Measurements from ENCODE around the gene DNAJC13. TPM values are rescaled to one million over a fixed set of nuclear protein-coding genes. Genes with fewer than 3 reads are reported as not detected.
"Not testable (repeated sequence)": the region's sequence is repeated elsewhere in the genome, so short reads cannot be mapped to it uniquely, and the experiment has no call there.

Gene DNAJC13
- total and polyA plus RNA-seq, 8 donors, result 3.8 to 23.2 (median 11.6) TPM

DNA sequence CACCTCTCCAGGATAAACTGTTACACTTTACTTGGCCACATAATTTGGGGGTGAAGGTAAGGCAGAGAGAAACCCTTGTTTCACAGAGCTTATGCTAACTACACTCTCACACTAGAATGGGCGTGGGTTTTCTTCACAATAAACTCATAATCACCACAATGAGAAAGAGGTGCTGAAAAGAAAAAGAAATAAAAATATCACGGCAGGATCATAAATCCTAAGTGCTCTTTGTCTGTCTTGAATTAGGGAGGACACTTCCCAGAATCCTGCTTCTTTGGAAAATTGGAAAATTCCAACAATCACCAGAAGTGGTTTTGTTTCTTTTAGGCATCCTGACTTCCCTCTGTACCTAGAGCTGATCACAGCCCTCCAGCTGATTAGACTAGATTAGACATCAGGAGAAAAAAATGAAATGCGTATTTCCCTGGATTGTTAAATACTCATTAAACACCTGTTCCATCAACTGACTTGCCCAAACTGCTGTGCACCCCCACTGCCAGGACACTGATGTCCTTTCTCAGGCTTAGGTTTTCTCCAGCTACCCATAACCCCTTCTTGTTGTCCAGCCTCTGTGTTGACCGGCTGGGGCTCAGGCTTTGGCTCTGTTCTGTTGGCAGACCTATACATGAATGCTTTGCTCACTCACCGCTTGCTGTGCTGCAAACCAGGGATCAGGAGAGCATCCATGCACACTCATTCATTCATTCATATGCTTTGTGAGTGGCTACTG, 138.2 kb downstream of the DNAJC13 start:
- Histone ChIP-seq H3K36me3 (no peaks in the 10 kb centered on the region), H3K27ac (peak overlapping the region; percentile 44 to 74 (median 54)), H3K4me1 (peaks cover 32 to 42% (median 41%) of the 10 kb centered on the region in 3 donors), H3K4me3 (no peak overlapping the region), H3K9me3 (no peaks in the 10 kb centered on the region), H3K27me3 (no peaks in the 10 kb centered on the region)
- no peak for FAIRE-seq
- WGBS, 2 donors, result 48 to 49% methylated on average over 5 of the region's 5 CpGs
- intact Hi-C loops (cut with DNase I), result no loop called here
- TF ChIP-seq, protein P1, sequence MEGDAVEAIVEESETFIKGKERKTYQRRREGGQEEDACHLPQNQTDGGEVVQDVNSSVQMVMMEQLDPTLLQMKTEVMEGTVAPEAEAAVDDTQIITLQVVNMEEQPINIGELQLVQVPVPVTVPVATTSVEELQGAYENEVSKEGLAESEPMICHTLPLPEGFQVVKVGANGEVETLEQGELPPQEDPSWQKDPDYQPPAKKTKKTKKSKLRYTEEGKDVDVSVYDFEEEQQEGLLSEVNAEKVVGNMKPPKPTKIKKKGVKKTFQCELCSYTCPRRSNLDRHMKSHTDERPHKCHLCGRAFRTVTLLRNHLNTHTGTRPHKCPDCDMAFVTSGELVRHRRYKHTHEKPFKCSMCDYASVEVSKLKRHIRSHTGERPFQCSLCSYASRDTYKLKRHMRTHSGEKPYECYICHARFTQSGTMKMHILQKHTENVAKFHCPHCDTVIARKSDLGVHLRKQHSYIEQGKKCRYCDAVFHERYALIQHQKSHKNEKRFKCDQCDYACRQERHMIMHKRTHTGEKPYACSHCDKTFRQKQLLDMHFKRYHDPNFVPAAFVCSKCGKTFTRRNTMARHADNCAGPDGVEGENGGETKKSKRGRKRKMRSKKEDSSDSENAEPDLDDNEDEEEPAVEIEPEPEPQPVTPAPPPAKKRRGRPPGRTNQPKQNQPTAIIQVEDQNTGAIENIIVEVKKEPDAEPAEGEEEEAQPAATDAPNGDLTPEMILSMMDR (IDR thresholded peaks at IDR 0.05), result no peak
- peak; percentile 41 to 63 (median 58) for ATAC-seq
- peak in 3 of 6 donors; percentile 38 to 45 (median 41) for DNase-seq

DNA sequence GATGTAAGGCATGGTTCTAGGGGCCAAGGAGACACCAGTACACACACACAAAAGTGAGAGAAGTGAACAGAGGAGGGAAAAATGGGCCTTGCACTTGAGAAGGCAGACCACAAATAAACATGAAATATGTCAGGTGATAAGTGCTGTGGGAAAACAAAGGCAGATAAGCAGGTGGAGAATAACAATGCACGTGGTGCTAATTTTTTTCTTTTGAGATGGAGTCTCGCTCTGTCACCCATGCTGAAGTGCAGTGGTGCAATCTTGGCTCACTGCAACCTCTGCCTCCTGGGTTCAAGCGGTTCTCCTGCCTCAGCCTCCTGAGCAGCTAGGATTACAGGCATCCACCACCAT, 138.7 kb downstream of the DNAJC13 start:
- FAIRE-seq; H3K4me3 ChIP-seq; H3K27me3 ChIP-seq; intact Hi-C loops (cut with DNase I); H3K9me3 ChIP-seq; H3K36me3 ChIP-seq: not testable (repeated sequence)
- DNase-seq (peak in 1 of 6 donors; percentile 31), ATAC-seq (peak; percentile 63 to 73 (median 68))
- 42% methylated on average over 3 of the region's 3 CpGs for WGBS, 2 donors
- H3K4me1 ChIP-seq, result peaks cover 27 to 38% (median 36%) of the 10 kb centered on the region in 3 donors
- H3K27ac ChIP-seq, result peak overlapping the region; percentile 44 to 74 (median 54)

DNA sequence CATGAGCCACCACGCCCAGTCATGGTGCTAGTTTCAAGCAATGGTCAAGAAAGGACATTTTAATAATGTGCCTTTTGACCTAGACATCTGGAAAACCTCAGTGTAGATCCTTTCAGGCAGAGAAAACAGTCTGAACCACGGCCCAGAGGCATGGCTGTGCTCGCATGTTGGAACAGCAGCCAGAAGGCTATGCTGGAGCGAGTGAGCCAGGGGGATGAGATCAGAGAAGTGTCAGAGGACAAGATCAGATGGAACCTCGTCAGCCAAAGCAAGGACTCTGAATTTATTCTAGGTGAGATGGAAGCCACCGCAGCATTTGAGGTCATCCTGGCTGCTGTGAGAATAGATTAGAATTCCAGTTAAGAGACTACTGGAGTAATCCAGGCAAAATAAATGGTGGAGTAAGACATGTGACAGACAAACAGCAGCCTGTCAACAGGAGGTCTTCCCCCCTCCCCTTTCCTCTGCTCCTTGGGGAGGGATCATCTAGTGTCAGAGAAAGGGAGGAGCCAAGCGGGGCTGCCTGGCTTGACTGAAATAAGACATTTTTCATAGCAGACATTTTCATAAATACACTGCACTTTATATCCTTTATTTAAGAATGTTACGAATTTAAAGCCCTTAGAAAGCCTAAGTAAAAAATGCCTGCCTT, 139.3 kb downstream of the DNAJC13 start:
- no peak overlapping the region for H3K4me3 ChIP-seq
- FAIRE-seq (no peak), ATAC-seq (peak in 1 of 4 donors; percentile 5), DNase-seq (no peak)
- no peaks in the 10 kb centered on the region for H3K9me3 ChIP-seq
- TF ChIP-seq, protein P1 (IDR thresholded peaks at IDR 0.05), result no peak
- peak overlapping the region; percentile 44 to 74 (median 54) for H3K27ac ChIP-seq
- H3K4me1 ChIP-seq, result peaks cover 24 to 32% (median 30%) of the 10 kb centered on the region in 3 donors
- H3K27me3 ChIP-seq, result no peaks in the 10 kb centered on the region
- WGBS, 2 donors, result 79 to 84% methylated on average over 8 of the region's 8 CpGs
- H3K36me3 ChIP-seq, result no peaks in the 10 kb centered on the region
- intact Hi-C loops (cut with DNase I), result no loop called here

DNA sequence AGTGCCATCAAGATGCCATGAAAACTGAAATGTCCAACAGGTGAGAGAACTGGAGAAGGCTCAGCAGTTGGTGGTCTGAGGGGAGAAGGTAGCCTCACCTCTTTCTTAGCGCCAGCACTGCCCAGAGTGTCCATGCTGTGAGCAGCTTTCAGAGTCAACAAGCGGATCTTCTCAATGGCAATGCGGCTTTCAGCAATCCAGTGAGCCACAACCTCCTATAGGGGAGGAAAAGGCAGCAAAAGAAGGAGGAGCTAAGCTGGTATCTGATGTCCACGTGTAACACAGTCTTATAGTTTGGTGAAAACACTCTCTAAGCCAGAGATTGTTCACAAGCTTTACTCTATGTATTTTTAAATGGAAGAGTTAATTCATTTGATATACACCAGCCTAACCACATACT, 143.7 kb downstream of the DNAJC13 start:
- intact Hi-C loops (cut with DNase I), result no loop called here
- no peak for DNase-seq
- H3K4me1 ChIP-seq, result no peaks in the 10 kb centered on the region
- TF ChIP-seq, protein P1 (IDR thresholded peaks at IDR 0.05), result no peak
- H3K36me3 ChIP-seq, result no peaks in the 10 kb centered on the region
- no peak overlapping the region for H3K27ac ChIP-seq
- H3K27me3 ChIP-seq, result no peaks in the 10 kb centered on the region
- no peak for ATAC-seq
- WGBS, 2 donors, result 87 to 90% methylated on average over 4 of the region's 4 CpGs
- H3K9me3 ChIP-seq, result no peaks in the 10 kb centered on the region
- no peak overlapping the region for H3K4me3 ChIP-seq
- FAIRE-seq, result no peak

DNA sequence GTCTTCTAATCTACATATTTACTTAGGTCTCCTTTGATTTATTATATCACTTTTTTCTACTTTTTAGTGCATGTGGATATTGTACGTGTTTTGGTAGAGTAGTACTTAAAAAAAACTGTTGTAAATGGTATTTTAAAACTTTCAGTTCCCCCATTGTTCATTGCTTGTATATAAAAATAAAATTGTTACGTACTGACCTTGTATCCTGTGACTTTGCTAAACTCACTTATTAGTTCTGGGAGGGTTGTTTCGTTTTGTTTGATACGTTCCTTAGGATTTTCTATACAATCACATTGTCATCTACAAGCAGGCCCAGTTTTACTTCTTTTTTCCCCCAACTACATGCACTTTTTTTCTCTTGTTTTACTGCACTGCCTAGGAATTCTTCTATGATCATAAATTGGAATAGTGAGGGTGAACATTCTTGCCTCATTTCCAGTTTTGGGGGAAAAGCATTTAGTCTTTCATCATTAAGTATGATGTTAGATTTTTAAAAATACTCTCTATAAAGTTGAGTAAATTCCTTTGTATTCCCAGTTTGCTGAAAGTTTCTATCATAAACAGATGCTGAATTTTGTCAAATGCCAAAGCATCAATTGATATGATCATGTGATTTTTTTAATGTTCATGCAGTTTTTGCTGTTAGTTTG, 146.2 kb downstream of the DNAJC13 start:
- DNase-seq (no peak), ATAC-seq (no peak), FAIRE-seq (no peak)
- Histone ChIP-seq H3K4me3 (no peak overlapping the region), H3K36me3 (no peaks in the 10 kb centered on the region), H3K9me3 (no peaks in the 10 kb centered on the region), H3K4me1 (no peaks in the 10 kb centered on the region), H3K27me3 (no peaks in the 10 kb centered on the region), H3K27ac (no peak overlapping the region)
- TF ChIP-seq, protein P1 (IDR thresholded peaks at IDR 0.05), result no peak
- intact Hi-C loops (cut with DNase I), result no loop called here
- 88 to 92% methylated on average over 4 of the region's 4 CpGs for WGBS, 2 donors

All from pancreas (tissue), 10 donors.